Stimulated activated CD4-positive, alpha-beta T cell treated with anti-CD3 and anti-CD28 coated beads, Interleukin-1b, Interleukin-23, amount 100 ng/mL, for 4 hours (primary cell): ENCODE measurements around the gene FOXN1.
"Not testable (repeated sequence)": the region's sequence is repeated elsewhere in the genome, so short reads cannot be mapped to it uniquely, and the experiment has no call there.

Experiments
- DNase-seq, 2 donors: peaks; one replicate each; pipeline ENCODE4 v3.0.0-alpha.2; 2020; ENCODE audit warnings: low read depth in 2 of 2

Gene FOXN1

DNA sequence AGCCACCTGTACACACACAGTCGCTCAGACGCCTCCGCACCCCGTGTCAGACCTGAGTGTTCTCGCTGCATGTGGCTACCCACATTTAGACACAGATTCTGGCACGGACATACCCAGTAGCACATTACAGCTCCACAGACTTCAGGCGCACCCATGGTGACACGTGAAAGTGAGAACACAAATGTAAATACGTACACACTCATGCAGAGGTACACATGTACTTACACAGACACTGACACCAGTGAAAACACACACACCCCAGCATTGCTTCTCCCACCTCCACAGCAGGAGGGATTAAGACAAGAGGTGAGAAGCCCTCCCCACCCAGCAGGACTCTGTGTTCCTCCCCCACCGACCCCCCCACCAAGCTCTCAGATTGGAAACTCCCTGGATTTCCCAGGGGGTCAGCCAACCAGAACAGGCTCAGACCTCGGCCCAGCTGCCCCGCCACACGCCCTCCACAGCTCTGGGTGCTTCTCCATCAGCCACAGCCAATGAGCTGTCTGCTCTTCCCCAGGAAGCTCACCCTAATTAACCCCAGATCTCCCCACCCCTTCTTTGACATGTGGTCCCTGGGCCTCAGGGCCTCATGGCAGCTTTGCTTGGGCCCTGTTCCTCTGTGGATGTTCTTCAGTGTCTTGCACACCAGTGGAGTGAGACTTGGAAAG is 5.3 kb upstream of the FOXN1 start:
- DNase-seq = no peak

DNA sequence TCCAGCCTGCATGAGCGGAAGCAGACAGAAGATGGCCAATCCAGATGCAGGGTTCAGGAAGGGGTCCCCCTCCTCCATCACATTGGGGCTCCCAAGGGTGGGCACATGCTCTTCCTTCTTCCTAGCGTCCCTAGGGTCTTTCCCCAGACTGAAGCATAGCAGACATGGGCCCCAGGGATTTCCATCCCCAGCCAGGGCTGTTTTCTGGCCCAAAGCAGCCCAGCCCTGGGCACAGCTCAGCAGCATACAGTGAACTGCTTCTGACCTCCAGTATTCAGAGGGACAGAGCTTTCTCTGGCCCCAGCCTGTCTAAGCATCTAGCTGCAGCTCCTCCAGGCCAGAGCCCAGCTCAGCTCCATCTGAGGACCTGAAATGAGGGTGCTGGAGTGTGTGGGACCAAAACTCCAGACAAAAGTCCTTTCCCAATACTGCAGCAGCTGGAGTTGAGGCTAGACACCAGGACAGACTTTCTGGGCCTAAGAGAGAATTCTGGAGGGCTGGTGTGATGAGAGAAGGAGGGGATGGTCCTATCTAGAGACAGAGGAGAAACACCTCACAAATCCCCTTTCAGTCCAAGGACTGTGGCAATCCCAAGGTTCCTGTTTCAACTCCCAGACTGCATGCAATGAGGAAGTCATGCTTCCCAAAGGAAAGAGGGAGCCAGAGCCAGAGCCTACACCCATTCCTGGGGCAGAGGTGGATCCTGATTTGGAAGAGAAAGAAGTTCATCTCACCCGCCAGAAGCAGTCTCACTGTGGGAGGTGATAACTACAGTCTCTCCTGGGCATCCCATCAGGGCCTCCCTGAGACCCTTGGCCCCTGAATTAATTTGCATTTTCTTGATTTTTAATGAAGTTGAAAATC is 4.5 kb upstream of the FOXN1 start:
- no peak for DNase-seq

DNA sequence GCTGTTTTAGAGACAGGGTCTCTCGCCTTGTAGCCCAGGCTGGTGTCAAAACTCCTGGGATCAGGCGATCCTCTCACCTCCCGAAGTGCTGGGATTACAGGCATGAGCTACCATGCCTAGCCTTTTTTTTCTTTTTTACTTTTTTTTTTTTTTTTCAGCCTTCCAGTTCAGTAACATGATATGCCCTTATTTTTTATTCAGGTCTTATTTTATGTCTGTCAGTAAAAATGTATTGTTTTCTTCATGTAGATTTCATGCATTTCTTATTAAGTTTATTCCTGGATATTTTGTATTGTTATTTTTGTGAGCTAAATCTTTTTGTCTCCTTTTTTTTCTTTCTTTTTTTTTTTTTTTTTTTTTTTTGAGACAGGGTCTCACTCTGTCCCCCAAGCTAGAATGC is 2.7 kb upstream of the FOXN1 start:
- no peak for DNase-seq

DNA sequence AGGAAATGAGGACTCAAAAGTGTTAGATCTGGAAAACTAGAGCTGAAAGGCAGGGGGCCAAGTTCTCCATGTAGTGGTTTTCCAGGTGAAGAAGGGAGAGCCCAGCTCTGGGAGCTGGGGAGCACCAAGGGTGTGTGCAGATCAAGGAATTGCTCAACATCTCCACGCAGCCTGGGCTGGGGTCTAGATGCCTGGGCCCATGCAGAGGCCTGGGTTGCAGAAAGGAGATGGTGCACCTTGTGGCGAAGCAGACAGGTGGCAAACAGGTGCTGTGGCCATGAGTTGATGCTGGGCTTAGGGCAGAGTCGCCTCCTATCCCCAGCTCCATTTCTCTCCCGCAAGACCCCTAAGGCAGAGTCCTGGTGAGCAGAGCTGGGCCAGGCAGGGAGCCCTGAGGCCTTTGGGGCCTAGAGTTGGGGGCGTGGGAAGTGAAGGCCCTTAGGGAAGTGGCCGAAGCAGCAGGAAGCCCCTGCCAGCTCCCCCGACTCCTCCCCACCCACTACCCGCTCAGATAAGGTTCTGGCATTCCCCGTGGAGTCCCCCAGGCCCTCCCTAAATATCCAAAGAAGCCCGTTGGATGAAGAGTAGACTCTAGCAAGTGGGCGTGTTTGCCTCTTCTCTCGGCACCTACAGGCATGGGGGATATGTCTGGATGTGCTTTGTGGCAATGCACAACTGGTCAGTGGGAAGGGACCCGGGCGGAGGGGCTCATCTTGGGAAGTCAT is 777 bp downstream of the FOXN1 start:
- no peak for DNase-seq

DNA sequence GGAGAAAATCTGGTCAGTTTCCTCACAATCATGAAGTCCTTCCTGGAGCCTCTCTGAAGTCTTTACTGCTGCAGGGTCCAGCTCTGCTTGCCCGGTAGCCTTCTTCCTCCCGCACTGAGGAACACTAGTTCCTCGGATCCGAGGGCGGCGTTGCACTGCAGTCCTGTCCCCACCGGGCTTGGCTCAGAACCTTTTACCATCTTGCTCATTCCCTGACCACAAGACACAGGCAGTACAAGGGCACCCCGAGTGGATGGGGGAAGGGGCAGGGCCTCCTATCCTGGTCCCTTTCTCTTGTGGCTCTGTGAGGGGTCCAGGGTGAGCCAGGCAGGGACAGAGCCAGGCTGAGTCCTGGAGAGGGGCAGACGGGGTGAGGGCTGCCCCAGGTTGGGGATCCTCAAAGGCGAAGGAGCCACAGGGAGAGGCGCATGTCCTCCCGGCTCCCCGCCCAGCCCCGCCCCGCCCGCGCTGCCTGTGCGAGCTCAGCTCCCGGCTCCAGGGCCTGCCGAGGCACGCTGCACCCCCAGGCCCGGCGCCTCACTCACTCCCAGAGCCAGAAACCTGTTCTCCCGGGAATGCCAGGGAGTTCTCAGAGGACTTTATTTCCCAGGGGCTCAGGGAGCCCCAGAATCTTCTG is 1.5 kb downstream of the FOXN1 start:
- DNase-seq = no peak

DNA sequence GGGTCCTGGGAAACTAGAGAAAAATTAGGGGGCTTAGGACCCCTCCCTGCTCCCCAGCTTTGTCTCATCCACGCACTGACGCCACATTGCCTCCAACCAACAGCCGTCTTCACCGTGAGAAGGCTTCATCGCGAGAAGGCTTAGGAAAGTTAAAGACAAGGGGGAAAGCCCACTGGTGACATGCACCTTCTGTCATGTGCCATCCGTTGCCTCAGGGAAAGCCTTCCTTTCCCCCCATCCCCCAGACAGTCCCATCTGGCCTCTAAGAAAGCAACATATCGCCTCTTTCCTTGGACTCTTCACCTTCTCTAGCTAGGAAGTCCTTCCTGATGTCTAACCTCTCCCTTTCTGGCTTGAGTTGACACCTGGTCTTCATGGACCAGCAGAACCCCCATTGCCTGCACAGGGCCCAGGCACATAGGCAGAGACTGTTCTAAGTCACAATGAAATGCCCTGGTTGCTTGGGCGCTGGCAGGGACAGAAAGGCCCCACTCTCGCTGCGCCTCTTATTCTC is 2.1 kb downstream of the FOXN1 start:
- no peak for DNase-seq

DNA sequence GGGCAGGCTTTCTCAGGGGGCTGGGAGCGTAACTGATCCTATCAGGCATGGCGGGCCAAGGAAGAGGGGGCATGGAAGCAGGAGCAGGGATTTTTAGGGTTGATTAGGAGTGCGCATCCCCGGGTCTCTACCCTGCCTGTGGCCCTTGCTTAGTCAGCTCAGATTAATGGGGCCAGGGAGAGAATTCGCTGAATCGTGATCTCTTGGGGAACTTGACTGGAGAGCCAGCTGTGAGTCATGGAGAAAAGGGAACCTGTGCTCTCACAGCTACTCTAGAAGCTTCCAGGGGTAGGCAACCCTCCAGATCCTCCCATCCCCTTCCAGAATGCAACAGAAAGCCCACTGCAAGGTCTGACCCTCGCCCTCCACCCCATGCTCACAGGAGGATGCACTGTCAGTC is 3.6 kb downstream of the FOXN1 start:
- DNase-seq = no peak

DNA sequence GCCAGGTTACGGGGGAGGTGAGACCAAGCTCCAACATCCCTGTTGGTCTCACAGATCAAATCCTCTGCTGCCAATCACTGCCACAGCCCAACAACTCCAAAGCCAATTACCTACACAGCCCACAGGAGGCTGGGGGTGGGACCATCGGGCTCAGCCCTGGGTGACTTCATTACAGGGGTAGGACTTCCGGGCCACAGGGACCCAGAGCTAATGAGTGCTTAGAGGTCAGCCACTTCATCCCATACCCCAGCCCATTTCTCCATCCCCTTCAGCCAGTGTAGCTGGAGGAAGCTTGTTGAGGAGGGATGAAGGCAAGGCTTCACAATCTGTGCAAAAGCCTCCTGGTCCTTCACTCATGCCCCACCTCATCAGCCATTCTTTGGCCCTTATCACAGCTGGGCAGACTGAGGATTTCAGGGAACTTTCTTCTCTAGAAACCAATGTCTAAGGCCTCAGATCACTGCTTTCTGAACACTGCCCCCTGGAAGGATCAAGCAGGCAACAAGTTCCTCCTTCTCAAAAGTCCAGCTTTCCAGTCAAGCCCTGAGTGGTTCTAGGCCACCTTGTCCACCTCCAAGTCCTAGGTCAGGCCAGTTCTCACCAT is 5.8 kb downstream of the FOXN1 start:
- no peak for DNase-seq

DNA sequence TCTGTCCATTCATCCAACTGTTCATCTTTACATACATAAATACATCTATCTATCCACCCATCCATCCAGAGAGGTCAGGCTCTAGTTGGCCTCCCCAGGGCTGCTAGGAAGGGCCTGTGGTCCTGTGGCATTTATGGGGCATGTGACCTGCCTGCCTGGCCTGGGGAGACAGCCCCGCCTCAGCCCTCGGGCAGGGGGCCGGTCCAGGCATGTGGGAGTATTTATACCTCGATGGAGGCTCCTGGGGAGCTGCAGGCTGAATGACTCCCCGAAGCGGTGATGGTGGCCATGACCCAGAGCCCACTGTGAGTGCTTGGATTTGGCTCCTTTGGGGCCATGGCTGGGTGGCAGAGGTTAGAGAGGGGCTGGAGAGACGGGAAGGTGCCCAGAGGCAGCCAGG is 7.3 kb downstream of the FOXN1 start:
- no peak for DNase-seq

DNA sequence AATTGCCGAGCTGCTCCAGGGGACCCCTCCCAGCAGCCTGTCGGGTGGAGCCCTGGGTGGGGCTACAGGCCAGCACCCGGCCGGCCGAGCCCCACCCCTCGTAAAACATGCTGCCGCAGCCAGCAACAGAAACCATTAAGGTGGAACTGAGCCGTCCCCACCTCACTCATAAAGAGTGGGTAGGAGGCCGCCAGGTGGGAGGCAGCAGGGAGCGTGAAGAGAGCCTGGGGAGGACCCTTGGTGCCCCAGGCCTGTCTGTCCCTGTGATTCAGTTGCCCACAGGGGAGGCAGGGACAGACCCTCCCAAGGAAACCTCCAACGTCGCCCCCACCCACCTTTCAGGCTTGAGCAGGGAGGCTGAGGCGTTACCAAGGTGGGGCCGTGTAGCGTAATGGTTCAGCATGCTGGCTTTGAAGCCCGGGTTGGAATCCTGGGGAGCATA is 8.4 kb downstream of the FOXN1 start:
- DNase-seq = no peak

DNA sequence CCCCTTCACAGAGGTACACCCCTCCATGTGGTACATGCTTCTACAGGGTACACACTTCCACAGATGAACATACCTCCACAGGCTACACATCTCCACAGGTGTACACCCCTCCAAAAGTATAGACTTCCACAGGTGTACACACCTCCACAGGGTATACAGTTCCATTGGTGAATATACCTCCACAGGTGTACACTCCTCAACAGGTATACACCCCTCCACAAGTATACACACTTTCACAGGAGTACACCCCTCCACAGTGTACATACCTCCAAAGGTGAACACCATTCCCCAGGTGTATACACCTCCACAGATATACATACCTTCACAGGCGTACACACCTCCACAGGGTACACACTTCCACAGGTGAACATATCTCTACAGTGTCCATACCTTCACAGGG is 9.4 kb downstream of the FOXN1 start:
- DNase-seq = no peak

DNA sequence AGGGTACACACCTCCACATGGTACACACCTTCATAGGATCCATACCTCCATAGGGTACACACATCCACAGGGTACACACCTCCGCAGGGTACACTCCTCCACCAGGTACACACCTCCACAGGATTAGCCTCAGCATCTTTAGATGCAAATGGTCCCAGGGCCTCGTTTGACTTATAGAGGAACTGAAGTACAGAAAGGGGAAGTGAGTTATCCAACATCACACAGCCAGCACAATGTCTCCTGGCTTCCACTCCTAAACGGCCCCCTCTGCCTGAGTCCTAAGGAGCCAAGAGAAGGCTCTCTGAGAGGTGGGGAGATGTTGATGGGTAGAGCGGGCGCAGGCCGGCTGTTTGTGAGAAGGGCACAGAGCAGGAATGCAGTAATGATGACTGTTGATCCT is 12.0 kb downstream of the FOXN1 start:
- DNase-seq = no peak

DNA sequence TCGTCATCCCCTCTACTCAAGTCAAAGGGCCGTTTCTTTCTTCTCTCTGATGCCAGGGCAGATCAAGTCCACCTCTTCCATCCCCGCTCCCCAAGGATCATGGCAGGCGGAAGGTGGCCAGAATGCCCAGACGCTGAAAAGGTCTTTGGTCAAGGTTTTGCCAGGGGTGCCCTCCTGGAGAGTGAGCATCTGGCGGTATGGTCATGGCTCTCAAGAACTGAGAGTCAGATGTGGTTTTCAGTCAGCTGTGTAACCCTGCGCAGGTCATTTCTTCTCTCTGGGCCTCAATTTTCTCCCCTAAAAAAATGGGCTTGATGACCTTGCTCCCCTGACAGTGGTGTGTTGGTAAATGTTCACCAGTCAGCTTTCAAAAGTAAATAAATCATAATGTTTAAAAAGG is 12.4 kb downstream of the FOXN1 start:
- DNase-seq = no peak

DNA sequence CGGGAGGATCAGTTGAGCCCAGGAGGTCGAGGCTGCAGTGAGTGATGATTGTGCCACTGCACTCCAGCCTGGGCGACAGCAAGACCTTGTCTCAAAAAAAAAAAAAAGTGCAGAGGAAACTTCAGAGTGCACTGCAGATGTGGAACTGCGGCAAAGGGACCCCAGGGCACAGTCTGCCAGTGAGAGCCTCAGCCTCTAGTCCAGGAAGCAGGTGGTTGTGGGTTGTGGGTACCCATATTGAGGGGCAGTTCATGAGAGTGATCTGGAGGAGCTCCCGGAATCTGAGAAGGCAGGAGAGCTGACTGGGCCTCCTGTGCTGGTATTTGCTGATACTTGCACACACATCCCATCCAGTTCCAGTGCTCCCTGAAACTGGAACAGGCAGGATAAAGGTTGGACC is 13.1 kb downstream of the FOXN1 start:
- DNase-seq = no peak

DNA sequence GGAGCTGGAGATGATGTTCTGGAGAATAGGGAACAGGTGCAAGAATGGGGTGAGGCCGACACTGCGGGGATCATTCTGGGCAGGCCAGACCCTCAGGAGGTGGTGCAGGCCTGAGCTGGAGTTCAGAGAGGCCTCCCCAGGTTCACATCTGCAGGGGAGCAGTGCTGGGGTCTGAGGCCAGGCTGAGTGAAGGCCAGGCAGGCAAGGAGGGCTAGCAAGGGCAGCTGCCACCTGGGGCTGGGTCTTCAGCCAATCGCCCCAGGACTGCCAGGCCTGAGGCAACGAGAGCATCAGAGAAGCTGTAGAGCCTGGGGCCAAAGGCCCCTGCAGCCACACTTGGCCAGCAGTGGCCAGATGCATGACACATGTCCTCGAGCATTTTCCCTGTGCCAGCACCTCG is 14.5 kb downstream of the FOXN1 start:
- no peak for DNase-seq

DNA sequence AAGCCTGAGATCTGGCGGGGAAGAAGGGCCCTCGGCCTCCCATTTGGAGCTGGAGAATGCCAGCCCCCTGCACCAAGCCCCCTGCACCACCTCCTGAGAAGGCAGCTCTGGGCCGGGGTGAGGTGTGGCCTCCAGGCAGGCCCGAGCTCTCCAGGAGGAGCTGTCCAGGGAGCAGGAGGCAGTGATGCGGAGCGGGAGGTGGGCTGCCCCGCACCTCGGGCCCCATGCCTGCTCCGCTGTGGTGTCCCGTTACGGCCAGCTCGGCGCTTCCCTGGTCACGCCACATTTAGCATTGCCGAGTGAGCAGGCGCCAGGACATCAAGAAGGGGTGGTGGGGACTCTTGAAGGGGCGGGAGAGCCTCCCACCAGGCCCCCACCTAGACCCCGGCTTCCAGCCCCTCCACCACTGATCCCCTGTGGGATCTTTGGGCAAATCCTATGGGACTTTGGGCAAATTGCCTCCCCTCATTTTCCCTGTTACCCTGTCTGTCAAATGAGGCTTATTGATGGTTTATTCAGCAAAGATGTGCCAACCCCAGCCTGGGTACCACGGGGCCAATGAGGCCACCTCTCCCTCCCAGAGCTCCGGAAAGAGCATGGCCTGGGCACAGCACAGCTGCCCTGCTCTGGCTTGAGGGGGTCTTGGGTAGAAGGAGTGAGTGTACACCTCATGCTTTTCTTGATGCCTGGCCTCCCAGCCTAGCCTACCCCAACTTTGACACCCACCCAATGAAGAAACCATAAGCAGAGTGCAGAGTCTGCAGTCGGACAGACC is 15.3 kb downstream of the FOXN1 start:
- no peak for DNase-seq

DNA sequence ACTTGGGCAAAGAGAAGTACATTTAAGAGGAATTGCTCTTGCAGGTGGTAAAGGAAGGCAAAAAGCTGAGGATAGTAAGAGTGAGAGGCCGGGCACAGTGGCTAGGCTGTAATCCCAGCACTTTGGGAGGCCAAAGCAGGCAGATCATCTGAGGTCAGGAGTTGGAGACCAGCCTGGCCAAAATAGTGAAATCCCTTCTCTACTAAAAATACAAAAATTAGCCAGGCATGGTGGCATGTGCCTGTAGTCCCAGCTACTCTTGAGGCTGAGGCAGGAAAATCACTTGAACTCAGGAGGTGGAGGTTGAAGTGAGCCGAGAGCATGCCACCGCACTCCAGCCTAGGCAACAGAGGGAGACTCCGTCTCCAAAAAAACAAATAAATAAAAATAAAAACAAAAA is 16.1 kb downstream of the FOXN1 start:
- DNase-seq = not testable (repeated sequence)

DNA sequence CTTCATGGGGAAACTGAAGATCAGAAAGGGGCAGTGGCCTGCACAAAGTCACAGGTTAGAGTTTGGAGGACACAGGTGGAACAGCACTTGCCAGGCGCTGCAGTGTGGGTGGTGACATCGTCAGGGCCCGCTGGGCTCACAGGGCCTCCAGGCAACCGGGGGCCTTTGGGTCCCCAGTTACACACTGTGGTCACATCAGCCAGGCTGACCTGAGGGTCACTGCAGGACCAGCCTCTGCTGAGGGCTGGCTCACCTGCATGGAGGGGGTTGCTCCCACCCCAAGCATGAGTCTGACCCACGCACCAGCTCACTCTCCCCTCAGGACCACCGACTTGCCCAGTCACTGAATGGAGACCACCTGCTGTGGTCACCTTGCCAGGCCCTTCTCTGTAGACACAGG is 17.0 kb downstream of the FOXN1 start:
- DNase-seq = no peak

DNA sequence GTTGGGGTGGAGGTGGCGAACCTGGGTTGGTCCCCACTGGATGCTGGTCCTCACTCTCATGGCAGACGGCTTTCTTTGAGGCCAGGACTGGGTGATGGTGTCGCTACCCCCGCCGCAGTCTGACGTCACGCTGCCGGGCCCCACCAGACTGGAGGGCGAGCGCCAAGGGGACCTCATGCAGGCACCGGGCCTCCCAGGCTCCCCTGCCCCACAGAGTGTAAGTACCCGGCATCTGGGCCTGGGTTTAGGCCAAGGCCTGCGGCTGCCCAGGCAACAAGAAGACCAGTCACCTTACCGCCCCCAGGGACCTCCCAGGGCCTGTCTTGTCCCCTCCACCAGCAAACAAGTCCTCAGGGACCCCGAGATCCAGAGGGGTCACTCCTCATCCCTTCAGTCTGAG is 17.7 kb downstream of the FOXN1 start:
- DNase-seq = no peak

DNA sequence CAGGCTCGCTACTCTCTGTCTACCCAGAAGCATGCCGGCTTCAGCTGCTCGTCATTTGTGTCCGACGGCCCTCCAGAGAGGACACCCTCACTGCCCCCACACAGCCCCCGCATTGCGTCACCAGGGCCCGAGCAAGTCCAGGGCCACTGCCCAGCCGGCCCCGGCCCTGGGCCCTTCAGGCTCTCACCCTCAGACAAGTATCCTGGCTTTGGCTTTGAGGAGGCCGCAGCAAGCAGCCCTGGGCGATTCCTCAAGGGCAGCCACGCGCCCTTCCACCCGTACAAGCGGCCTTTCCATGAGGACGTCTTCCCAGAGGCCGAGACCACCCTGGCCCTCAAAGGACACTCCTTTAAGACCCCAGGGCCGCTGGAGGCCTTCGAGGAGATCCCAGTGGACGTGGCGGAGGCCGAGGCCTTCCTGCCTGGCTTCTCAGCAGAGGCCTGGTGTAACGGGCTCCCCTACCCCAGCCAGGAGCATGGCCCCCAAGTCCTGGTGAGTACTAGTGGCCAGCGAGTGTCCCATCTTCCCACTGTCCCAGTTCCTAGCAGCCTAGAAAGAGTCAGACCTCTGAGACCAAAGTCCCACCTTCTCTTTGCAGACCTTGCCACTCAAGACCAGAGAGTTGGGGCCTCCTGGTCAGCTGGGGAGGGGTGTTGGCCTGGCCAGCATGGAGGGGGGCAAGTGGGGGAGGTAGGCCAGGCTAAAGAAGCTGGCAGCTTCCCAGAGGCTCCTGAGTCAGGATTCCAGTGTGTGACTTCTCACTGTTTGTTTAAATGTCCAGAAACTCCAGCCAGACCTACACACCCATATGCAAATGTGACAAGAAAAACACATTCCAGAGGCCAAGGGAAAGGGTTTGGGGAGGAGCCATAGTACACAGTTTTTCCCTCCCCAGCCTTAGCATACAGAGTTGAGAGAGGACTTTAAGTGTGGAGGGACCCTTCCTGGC is 18.6 kb downstream of the FOXN1 start:
- no peak for DNase-seq
